Esophagus squamous epithelium (tissue), 4 donors: ENCODE results near the gene CFTR.

ENCODE experiments used
- CTCF ChIP-seq, 6 experiments: fragments of 450-650 bp in 4 of 6; fragments of 200-600 bp in 2 of 6; sonication (generic) in 2 of 6; IDR thresholded peaks; one replicate each; pipeline ENCODE4 v1.5.1; 2016 to 2019; ENCODE audit warnings: antibody characterized with exemption in 6 of 6, mild to moderate bottlenecking in 4 of 6, moderate library complexity in 4 of 6
- POLR2A ChIP-seq, 4 donors: fragments of 450-650 bp; IDR thresholded peaks; one replicate each; pipeline ENCODE4 v1.6.1; 2017; ENCODE audit warnings: antibody characterized with exemption in 4 of 4, mild to moderate bottlenecking in 4 of 4, moderate library complexity in 3 of 4

- TF ChIP-seq POLR2A (IDR thresholded peaks at IDR 0.05) (no peak), CTCF (IDR thresholded peaks at IDR 0.05) (no peak)
These were observed 84.3 kb downstream of the CFTR start for GRCh38 chr7:117564080-117564479.
